WI38 (cell line): ENCODE measurements around the gene ACSS1.

ENCODE experiments used
- H3K4me3 ChIP-seq: 2 replicates; pipeline ENCODE4 v1.5.1; 2011; ENCODE audit warnings: low read depth, mild to moderate bottlenecking, control low read depth, low read length
- CTCF ChIP-seq: IDR thresholded peaks from 2 replicates; pipeline ENCODE4 v1.5.1; 2012; ENCODE audit warnings: low read depth, mild to moderate bottlenecking, control low read depth, low read length

Gene ACSS1

GRCh38 chr20:25070821-25071473 is 13.0 kb upstream of the ACSS1 start:
- TF ChIP-seq CTCF, result no peak
- no peak overlapping the region for H3K4me3 ChIP-seq

GRCh38 chr20:25067102-25067987 is 9.4 kb upstream of the ACSS1 start:
- no peak overlapping the region for H3K4me3 ChIP-seq
- TF ChIP-seq CTCF, result no peak

GRCh38 chr20:25066386-25066785 is 8.4 kb upstream of the ACSS1 start:
- no peak overlapping the region for H3K4me3 ChIP-seq
- TF ChIP-seq CTCF, result no peak

- TF ChIP-seq CTCF, result peak; percentile 62
- no peak overlapping the region for H3K4me3 ChIP-seq
Measured at GRCh38 chr20:25065625-25066338, 7.8 kb upstream of the ACSS1 start.

GRCh38 chr20:25065072-25065624 is 7.2 kb upstream of the ACSS1 start:
- TF ChIP-seq CTCF, result no peak
- no peak overlapping the region for H3K4me3 ChIP-seq

GRCh38 chr20:25064561-25065071 is 6.7 kb upstream of the ACSS1 start:
- no peak overlapping the region for H3K4me3 ChIP-seq
- no peak for TF ChIP-seq CTCF
